T-helper 1 cell treated with Interleukin-12 subunit alpha and Interleukin-12 subunit beta and Interleukin-4 antibody, amounts not matched to agents 30 μg/mL and 1 μg/mL, for 36 hours (primary cell): ENCODE data around the gene STK24.
A peak's percentile ranks its signal among the peaks of the same experiment; 100 is the strongest.

Experiments used
- H3K27ac Mint-ChIP-seq: one replicate; pipeline ENCODE4 v1.8.0; 2021; ENCODE audit warnings: mild to moderate bottlenecking, mixed read lengths
- H3K27me3 Mint-ChIP-seq: one replicate; pipeline ENCODE4 v1.8.0; 2021; ENCODE audit warnings: low read depth, mixed read lengths
- H3K36me3 Mint-ChIP-seq: one replicate; pipeline ENCODE4 v1.8.0; 2021; ENCODE audit warnings: low read depth, mixed read lengths
- H3K4me1 Mint-ChIP-seq: one replicate; pipeline ENCODE4 v1.8.0; 2021; ENCODE audit warnings: low read depth, mixed read lengths
- H3K4me3 Mint-ChIP-seq: one replicate; pipeline ENCODE4 v1.8.0; 2021; ENCODE audit warnings: mild to moderate bottlenecking, moderate library complexity, mixed read lengths
- H3K9me3 Mint-ChIP-seq: one replicate; pipeline ENCODE4 v1.8.0; 2021; ENCODE audit warnings: mixed read lengths

Gene STK24

DNA sequence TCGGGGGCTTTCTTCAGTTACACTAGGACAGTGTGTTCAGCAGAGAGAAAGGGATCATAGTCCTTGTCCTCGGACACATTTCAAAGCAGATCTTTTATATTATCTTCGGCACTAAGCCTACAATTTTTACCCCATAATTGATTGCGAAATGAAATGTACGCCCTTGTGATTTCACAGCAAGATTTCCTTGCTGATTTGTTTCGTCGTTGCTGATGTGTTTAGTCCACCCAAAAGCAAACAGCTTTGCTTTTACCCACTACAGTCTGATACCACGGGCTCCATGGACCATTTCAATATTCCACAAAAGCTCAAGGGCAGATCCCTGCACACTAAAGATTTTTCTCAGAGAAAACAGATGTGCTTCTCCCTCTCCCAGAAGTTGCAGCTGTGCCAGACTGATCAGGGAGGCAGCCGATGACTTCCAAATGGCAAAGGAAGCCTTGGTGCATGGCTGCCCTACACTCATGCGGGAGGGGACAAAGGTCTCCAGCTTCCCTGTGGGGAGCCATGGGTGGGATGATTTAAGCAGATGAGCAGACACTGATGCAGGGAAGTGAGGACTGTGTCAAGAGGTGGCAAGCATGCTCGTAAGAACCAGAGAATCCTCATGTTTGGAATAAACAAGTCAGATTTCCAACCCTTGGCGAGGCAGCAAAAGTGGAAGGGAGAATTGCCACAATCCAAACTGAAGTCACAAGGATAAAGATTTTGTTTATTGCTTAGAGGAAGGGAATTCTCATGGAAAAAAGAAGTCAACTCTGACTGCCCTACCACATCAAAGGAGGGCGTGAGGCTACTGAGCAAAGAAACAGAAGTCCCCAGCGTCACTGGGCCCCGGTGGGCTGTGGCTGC, 81.1 kb downstream of the STK24 start:
- H3K4me1 Mint-ChIP-seq = peaks cover 17% of the 10 kb centered on the region
- no peaks in the 10 kb centered on the region for H3K27me3 Mint-ChIP-seq
- H3K9me3 Mint-ChIP-seq = no peaks in the 10 kb centered on the region
- H3K4me3 Mint-ChIP-seq = no peak overlapping the region
- peaks cover 18% of the 10 kb centered on the region for H3K36me3 Mint-ChIP-seq
- no peak overlapping the region for H3K27ac Mint-ChIP-seq

DNA sequence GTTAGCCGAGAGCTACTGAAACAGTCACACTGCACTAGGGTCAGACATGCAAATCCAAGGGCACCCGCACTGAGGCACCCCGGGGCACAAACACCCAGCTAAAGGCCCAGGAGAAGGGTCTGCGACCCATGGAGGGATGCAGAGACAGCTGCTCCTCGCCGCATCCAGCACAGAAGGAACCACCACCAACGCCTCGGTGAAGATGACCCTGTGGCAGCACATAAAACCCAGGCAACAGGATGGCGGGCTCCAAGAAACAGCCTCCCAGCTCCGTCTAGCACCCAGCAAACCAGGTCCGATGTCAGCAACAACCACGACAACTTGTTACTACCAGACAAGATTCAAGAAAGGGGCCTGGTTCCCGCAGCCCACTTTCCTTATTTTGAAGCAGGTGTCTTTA, 82.1 kb downstream of the STK24 start:
- H3K27me3 Mint-ChIP-seq = no peaks in the 10 kb centered on the region
- peaks cover 16% of the 10 kb centered on the region for H3K36me3 Mint-ChIP-seq
- H3K4me1 Mint-ChIP-seq = peaks cover 17% of the 10 kb centered on the region
- H3K4me3 Mint-ChIP-seq = no peak overlapping the region
- no peak overlapping the region for H3K27ac Mint-ChIP-seq
- no peaks in the 10 kb centered on the region for H3K9me3 Mint-ChIP-seq

DNA sequence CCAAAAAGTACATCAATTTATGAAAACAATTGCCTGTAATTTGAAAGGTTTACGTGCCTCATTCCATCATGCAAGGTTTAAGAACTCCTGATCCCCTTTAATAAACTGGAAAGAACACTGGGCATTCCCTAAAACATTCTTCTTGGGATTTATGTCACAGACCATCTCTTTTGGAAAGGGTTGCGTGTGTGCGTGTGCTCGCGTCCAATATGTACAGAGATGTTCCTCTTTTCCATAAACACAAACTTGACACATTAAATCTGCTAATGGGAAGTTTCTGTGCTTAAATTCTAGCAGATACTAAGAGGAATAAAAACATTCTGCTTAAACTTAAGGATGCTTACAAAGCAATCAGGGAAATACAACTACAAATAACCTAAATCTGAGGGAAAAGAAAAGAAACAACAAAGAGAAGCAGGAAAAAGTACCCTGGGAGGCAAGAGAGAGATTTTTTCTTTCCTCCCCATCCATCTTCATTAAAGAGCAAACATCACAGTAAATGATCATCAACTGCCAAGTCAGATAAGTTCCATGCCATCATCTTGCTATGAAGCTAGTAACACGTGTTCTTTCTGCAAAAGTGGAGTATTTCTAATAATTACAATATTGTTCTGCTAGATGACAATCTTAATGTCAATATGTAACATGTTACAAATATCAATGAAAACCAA, 83.7 kb downstream of the STK24 start:
- Mint-ChIP-seq H3K36me3 (peaks cover 13% of the 10 kb centered on the region), H3K9me3 (no peaks in the 10 kb centered on the region), H3K27me3 (no peaks in the 10 kb centered on the region), H3K27ac (no peak overlapping the region), H3K4me3 (no peak overlapping the region), H3K4me1 (peaks cover 20% of the 10 kb centered on the region)

DNA sequence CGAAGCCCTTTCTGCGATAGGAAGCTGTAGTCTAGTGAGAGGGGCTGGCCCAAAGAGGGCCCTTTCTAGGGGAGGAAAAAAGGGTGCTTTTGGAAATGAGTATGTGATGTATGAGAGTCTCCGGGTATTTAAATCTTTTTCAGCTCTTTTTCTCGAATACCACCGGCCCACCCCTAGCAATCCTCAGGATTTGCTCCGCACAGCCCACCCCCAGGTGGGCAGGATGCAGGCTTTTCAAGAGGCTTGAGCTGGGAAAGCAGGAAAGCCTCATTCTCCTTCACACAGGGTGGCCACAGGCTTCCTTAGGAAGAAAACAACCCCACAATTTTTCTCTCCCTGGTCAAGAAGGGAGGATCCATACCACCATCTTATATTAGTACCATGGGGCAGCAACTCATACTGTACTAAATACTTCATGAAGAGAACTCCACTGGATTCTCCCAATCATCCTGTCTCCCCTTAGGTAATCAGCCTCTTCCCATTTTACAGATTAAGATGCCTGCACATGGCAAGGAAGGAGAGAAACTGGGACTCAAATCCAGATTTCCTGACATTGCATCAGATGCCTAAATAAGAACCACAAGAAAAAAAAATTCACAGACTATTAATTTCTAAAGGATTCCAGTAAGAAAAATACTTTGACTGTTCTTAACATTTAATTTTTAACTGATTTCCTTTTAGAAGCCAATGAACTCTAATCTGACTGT, 84.4 kb downstream of the STK24 start:
- H3K9me3 Mint-ChIP-seq = no peaks in the 10 kb centered on the region
- peaks cover 10% of the 10 kb centered on the region for H3K36me3 Mint-ChIP-seq
- no peaks in the 10 kb centered on the region for H3K27me3 Mint-ChIP-seq
- peak overlapping the region; percentile 31 for H3K27ac Mint-ChIP-seq
- peaks cover 20% of the 10 kb centered on the region for H3K4me1 Mint-ChIP-seq
- no peak overlapping the region for H3K4me3 Mint-ChIP-seq

DNA sequence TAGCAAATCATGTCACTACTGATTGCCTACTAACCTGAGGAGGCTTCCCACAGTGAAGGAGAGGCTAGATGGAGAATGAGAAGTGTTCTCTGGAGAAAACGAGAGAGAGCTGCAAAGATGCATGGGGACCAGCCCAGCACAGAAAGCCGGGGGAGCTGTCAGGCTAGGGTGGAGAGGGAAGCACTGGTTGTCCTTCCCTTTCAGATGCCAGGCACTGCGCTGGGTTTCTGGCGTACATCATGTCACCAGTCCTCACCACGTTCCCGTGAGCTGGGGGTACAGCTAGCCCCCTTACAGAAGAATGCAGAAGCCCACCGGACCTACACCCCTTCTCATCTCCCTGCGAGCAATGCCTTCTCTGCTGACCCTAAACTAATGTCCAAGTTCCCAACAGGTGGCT, 86.0 kb downstream of the STK24 start:
- Mint-ChIP-seq H3K36me3 (peaks cover 11% of the 10 kb centered on the region), H3K27ac (no peak overlapping the region), H3K4me1 (peaks cover 23% of the 10 kb centered on the region), H3K27me3 (no peaks in the 10 kb centered on the region), H3K9me3 (no peaks in the 10 kb centered on the region), H3K4me3 (no peak overlapping the region)

DNA sequence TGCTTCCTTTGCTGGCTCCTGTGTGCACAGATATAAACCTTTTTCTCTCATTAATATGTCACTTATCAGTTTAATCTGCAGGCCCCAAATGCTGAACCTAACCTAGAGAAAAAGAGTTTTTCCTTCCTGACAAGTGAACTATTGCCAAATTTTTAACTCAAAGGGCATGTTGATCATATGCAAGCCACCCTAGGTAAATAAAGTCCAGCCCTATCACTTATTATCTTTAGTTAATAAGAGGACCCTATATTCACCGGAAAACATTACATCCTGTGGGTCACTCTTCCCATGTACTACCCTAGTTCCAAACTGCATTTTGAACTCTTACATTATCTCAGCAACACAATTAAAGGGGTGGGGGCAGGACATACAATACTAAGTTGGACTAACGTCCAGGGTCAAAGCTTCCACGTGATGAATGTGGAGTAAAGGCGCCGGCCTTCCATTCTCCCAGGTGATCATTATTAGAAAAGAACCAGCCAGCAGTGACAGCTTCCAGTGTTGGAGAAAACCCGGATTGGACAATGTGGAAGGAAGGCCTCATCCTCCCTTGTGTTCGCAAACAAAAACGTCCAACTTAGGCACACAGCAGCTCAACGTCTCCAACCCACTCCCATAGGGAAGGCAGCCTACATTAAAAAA, 86.6 kb downstream of the STK24 start:
- H3K36me3 Mint-ChIP-seq = peaks cover 11% of the 10 kb centered on the region
- H3K27me3 Mint-ChIP-seq = no peaks in the 10 kb centered on the region
- no peaks in the 10 kb centered on the region for H3K9me3 Mint-ChIP-seq
- H3K27ac Mint-ChIP-seq = no peak overlapping the region
- H3K4me1 Mint-ChIP-seq = peaks cover 28% of the 10 kb centered on the region
- no peak overlapping the region for H3K4me3 Mint-ChIP-seq

DNA sequence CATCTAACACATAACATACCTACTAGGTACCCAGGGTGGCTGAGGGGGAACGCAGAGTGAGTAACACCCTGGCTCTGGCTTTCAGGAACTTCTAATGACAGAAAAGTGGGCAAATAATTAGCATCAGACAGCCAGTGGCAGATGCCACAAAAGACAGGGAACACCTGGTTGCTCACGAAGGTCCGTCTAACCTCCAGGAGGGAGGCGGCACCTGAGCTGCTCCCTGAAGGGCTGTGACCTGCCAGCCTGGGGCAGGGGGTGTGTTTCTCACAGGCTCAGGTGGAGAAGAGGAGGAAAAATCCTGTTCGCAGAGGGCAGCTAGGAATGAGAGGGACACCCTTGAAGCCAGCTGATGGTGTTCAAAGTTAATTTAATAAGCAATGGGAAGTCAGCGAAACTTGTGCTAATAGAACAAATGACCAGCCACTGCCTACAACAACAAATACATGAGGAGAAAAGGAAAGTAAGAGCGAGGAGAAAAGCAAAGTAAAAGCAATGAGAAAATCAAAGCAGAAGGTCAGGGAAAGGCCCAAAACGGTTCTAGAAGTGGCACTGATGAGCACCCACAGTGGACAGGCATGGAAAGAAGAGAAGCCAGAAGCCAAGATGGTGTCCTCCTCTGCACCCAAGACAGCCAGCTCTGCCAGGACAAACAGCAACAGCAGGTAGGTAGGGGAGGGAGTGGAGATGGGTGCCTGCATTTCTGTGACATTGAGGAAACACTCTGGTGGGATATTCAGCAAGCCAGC, 87.3 kb downstream of the STK24 start:
- no peaks in the 10 kb centered on the region for H3K27me3 Mint-ChIP-seq
- H3K4me3 Mint-ChIP-seq = no peak overlapping the region
- peaks cover 35% of the 10 kb centered on the region for H3K4me1 Mint-ChIP-seq
- H3K9me3 Mint-ChIP-seq = no peaks in the 10 kb centered on the region
- no peak overlapping the region for H3K27ac Mint-ChIP-seq
- H3K36me3 Mint-ChIP-seq = peaks cover 13% of the 10 kb centered on the region

DNA sequence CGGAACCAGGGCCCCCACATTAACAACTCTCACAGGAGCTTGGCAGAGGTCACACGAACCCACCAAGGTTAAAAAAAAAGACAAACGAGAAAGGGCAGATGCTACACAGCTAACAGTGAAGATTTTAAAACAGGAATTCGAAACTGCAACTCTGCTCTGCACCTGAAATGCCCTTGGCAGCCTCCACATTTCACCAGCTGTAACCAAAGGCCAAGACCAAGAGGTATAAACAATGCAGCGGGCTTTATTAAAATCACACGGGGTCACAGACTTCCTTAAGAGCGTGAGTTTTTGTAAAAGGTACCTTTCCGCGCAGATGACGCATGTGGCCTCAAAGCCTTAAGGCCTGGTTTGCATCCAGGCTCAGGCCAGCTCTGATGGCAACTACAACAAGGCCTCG, 88.2 kb downstream of the STK24 start:
- Mint-ChIP-seq H3K27ac (no peak overlapping the region), H3K4me3 (no peak overlapping the region), H3K27me3 (no peaks in the 10 kb centered on the region), H3K36me3 (peaks cover 11% of the 10 kb centered on the region), H3K9me3 (no peaks in the 10 kb centered on the region), H3K4me1 (peaks cover 40% of the 10 kb centered on the region)

DNA sequence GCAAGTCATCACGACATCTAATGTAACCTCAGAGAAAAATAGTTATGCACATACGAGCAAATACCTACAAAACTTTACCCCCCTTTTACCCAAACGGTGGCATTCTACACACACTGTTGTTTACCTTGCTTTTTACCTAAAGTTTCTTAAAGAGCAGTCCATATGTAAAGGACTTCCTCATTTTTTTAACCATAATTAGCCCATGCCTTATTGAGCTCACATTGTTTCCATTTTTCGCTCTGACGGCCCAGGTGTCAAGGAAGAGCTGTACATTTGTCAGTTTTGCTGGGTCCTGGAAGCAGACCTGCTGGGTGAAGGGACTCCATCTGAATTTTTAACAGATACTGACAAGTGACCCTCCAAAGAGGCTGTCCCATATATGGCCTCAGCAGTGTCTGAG, 89.4 kb downstream of the STK24 start:
- Mint-ChIP-seq H3K27me3 (no peaks in the 10 kb centered on the region), H3K9me3 (no peaks in the 10 kb centered on the region), H3K4me3 (no peak overlapping the region), H3K27ac (no peak overlapping the region), H3K4me1 (peaks cover 45% of the 10 kb centered on the region), H3K36me3 (peaks cover 11% of the 10 kb centered on the region)

DNA sequence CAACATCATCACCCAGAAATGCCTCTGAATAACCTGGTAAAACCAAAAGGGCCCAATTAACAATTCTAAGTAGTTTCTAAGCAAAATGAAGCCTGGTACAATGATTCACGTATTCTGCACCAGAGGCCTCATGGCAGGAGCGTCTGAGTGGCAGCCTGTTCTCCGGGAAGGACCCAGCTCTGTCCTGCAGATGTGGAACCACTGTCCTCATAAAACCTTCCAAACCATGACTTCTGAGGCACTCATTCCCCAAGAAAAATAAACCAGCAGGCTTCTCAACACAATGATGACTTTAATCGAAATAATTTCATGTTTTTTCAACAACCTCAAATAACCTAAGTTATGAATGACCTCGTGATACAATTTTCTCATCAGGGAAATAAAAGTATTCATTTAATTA, 89.9 kb downstream of the STK24 start:
- H3K4me3 Mint-ChIP-seq = no peak overlapping the region

DNA sequence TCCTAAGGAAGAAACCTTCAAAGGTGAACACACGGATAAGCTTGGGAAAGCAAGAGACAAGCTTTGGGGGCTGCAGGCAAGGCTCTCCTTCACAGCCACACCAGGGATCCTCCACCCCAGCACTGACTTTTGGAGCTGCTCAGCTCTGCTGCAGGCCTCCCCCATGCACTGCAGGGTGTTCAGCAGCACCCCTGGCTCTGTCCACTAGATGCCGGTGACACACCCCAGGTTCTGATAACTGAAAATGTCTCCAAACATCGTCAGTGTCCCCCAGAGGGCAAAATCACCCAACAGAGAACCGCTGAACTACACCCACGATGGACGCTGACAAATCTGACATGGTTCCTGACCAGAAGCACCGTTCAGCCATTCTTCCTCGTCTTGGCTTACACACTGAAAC, 90.5 kb downstream of the STK24 start:
- Mint-ChIP-seq H3K27ac (no peak overlapping the region), H3K9me3 (no peaks in the 10 kb centered on the region), H3K4me3 (no peak overlapping the region), H3K4me1 (peaks cover 44% of the 10 kb centered on the region), H3K27me3 (no peaks in the 10 kb centered on the region), H3K36me3 (peaks cover 13% of the 10 kb centered on the region)

More for the DNA sequence above, 89.9 kb downstream of the STK24 start:
- no peaks in the 10 kb centered on the region for H3K27me3 Mint-ChIP-seq
- no peaks in the 10 kb centered on the region for H3K9me3 Mint-ChIP-seq
- H3K36me3 Mint-ChIP-seq = peaks cover 11% of the 10 kb centered on the region
- H3K27ac Mint-ChIP-seq = no peak overlapping the region
- H3K4me1 Mint-ChIP-seq = peaks cover 45% of the 10 kb centered on the region

DNA sequence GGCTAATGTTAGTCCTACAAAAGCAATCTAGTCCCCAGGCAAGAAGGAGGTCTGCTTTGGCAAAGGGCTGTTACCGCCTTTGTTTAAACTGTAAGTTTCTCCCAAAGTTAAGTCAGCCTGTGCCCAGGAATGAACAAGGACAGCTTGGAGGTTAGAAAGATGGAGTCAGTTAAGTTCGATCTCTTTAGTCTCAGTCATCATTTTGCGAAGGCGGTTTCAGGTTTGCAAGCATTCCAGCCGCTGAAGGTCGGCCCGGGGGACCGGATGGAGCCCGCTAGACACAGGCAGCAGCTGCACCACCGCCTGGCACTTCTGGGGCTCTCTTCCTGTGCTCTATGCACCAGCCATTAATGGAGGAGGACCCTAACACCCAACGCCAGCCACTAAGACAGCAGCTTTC, 91.3 kb downstream of the STK24 start:
- peaks cover 17% of the 10 kb centered on the region for H3K36me3 Mint-ChIP-seq
- H3K27ac Mint-ChIP-seq = no peak overlapping the region
- peaks cover 48% of the 10 kb centered on the region for H3K4me1 Mint-ChIP-seq
- no peaks in the 10 kb centered on the region for H3K27me3 Mint-ChIP-seq
- H3K4me3 Mint-ChIP-seq = no peak overlapping the region
- no peaks in the 10 kb centered on the region for H3K9me3 Mint-ChIP-seq

DNA sequence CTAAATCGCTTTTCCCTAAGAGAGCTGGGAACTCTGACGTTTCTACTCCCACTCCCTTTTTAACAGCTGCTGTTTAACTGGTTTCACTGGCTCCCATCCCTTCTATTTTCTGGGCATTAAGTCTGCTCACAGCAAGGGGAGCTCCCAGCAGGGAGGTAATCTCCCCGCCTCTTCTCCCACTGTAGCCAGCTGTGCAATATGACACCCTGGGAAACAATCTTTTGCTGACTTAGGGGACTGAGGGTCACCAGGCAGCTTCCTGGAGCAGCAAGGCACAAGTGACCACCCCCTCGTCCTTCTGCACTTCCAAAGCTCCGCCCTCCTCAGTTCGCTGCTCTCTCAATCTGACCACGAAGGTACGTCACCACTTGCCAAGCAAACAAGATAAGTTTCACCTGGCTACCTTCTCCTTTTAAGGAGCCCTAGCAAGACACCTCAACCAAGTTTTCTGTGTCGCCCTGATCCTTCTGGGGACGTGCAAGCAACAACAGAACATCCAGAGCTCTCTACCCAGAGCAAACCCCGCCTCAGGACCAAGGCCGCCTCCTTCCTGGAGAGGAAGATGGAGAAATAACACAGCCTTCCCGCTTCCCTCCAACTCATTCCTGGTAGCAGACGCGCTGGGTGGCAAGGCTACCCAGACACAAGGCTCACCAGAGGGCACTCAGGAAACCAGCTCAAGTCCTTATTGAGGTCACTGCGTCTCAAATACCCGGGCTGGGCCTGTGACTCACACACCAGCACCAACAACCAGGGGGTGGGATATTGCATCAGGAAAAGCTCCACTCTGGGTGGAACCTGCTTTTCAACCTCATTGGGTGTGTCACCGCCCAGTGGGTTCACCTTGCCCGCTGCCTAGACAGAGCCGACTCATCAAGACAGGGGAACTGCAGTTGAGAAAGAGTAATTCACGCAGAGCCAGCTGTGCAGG, 92.4 kb downstream of the STK24 start:
- H3K27me3 Mint-ChIP-seq = no peaks in the 10 kb centered on the region
- H3K36me3 Mint-ChIP-seq = peaks cover 17% of the 10 kb centered on the region
- H3K4me3 Mint-ChIP-seq = peak overlapping the region; percentile 40
- no peaks in the 10 kb centered on the region for H3K9me3 Mint-ChIP-seq
- peak overlapping the region; percentile 78 for H3K27ac Mint-ChIP-seq
- peaks cover 47% of the 10 kb centered on the region for H3K4me1 Mint-ChIP-seq
